ENCODE results near the gene PRKCA.

PRKCA gene

GRCh38 chr17:66702106-66702936 lies 399.9 kb downstream of the PRKCA start:
- no CpG with 5 or more reads among the region's 1 CpG for WGBS (ENCODE audit: extremely low coverage, insufficient coverage, insufficient read length)
- Histone ChIP-seq H3K4me1 (ENCODE audit: control insufficient read depth in 1 of 2, insufficient read depth in 2 of 2, low read length in 2 of 2) (no peaks in the 10 kb centered on the region), H3K4me2 (ENCODE audit: low read length) (no peak overlapping the region), H4K91ac (ENCODE audit: low read depth, low read length) (no peak overlapping the region), H2AK5ac (ENCODE audit: low read length) (no peak overlapping the region), H3K79me1 (ENCODE audit: low read length) (no peaks in the 10 kb centered on the region), H3K27me3 (ENCODE audit: insufficient read depth, low read length) (no peaks in the 10 kb centered on the region), H2BK12ac (ENCODE audit: low read length) (no peak overlapping the region), H3K36me3 (ENCODE audit: control insufficient read depth in 1 of 2, insufficient read depth in 2 of 2, low read length in 2 of 2) (no peaks in the 10 kb centered on the region), H3K9ac (ENCODE audit: low read length) (no peak overlapping the region), H2BK120ac (ENCODE audit: insufficient read depth, low read length, poor library complexity) (no peak overlapping the region), H2AFZ (ENCODE audit: insufficient read depth, low read length, poor library complexity) (no peak overlapping the region), H3K4ac (ENCODE audit: low read depth, low read length) (no peak overlapping the region), H3K4me3 (ENCODE audit: low read depth, low read length) (no peak overlapping the region), H3K18ac (ENCODE audit: low read length) (no peak overlapping the region), H3K23ac (ENCODE audit: low read length) (no peak overlapping the region), H3K79me2 (ENCODE audit: control insufficient read depth, insufficient read depth, low read length, poor library complexity) (no peaks in the 10 kb centered on the region), H3K14ac (ENCODE audit: low read length) (no peak overlapping the region), H3K9me3 (ENCODE audit: insufficient read depth, low read depth, low read length) (no peaks in the 10 kb centered on the region), H2BK5ac (ENCODE audit: low read depth, low read length, poor library complexity) (no peak overlapping the region), H3K27ac (ENCODE audit: low read depth, low read length) (no peak overlapping the region), H4K12ac (ENCODE audit: low read depth, low read length) (no peak overlapping the region), H4K8ac (ENCODE audit: low read depth, low read length) (no peak overlapping the region)
- DNase-seq, result no peak

- Histone ChIP-seq H3K36me3 (ENCODE audit: control insufficient read depth in 1 of 2, insufficient read depth in 2 of 2, low read length in 2 of 2) (no peaks in the 10 kb centered on the region), H3K9ac (ENCODE audit: low read length) (no peak overlapping the region), H3K79me1 (ENCODE audit: low read length) (no peaks in the 10 kb centered on the region), H3K18ac (ENCODE audit: low read length) (no peak overlapping the region), H2BK12ac (ENCODE audit: low read length) (no peak overlapping the region), H2AFZ (ENCODE audit: insufficient read depth, low read length, poor library complexity) (no peak overlapping the region), H3K23ac (ENCODE audit: low read length) (no peak overlapping the region), H3K4ac (ENCODE audit: low read depth, low read length) (no peak overlapping the region), H4K12ac (ENCODE audit: low read depth, low read length) (no peak overlapping the region), H3K27ac (ENCODE audit: low read depth, low read length) (no peak overlapping the region), H2BK5ac (ENCODE audit: low read depth, low read length, poor library complexity) (no peak overlapping the region), H3K4me1 (ENCODE audit: control insufficient read depth in 1 of 2, insufficient read depth in 2 of 2, low read length in 2 of 2) (no peaks in the 10 kb centered on the region), H4K8ac (ENCODE audit: low read depth, low read length) (no peak overlapping the region), H3K4me3 (ENCODE audit: low read depth, low read length) (no peak overlapping the region), H3K14ac (ENCODE audit: low read length) (no peak overlapping the region), H3K9me3 (ENCODE audit: insufficient read depth, low read depth, low read length) (no peaks in the 10 kb centered on the region), H3K27me3 (ENCODE audit: insufficient read depth, low read length) (no peaks in the 10 kb centered on the region), H2BK120ac (ENCODE audit: insufficient read depth, low read length, poor library complexity) (no peak overlapping the region), H3K79me2 (ENCODE audit: control insufficient read depth, insufficient read depth, low read length, poor library complexity) (no peaks in the 10 kb centered on the region), H2AK5ac (ENCODE audit: low read length) (no peak overlapping the region), H4K91ac (ENCODE audit: low read depth, low read length) (no peak overlapping the region), H3K4me2 (ENCODE audit: low read length) (no peak overlapping the region)
- WGBS (ENCODE audit: extremely low coverage, insufficient coverage, insufficient read length), result no CpG with 5 or more reads among the region's 2 CpGs
- DNase-seq, result no peak
Observed at GRCh38 chr17:66704858-66705520, 402.6 kb downstream of the PRKCA start.

- no peak overlapping the region for H2AK5ac ChIP-seq (ENCODE audit: low read length)
- H3K27me3 ChIP-seq (ENCODE audit: insufficient read depth, low read length), result no peaks in the 10 kb centered on the region
- H2BK120ac ChIP-seq (ENCODE audit: insufficient read depth, low read length, poor library complexity), result no peak overlapping the region
- no peak overlapping the region for H3K27ac ChIP-seq (ENCODE audit: low read depth, low read length)
- no peak for DNase-seq
- H2BK12ac ChIP-seq (ENCODE audit: low read length), result no peak overlapping the region
- no peak overlapping the region for H3K4ac ChIP-seq (ENCODE audit: low read depth, low read length)
- H4K8ac ChIP-seq (ENCODE audit: low read depth, low read length), result no peak overlapping the region
- no peak overlapping the region for H3K14ac ChIP-seq (ENCODE audit: low read length)
- no peak overlapping the region for H3K4me3 ChIP-seq (ENCODE audit: low read depth, low read length)
- WGBS (ENCODE audit: extremely low coverage, insufficient coverage, insufficient read length), result no CpG with 5 or more reads among the region's 1 CpG
- H3K18ac ChIP-seq (ENCODE audit: low read length), result no peak overlapping the region
- no peak overlapping the region for H3K9ac ChIP-seq (ENCODE audit: low read length)
- no peak overlapping the region for H2AFZ ChIP-seq (ENCODE audit: insufficient read depth, low read length, poor library complexity)
- no peak overlapping the region for H3K4me2 ChIP-seq (ENCODE audit: low read length)
- H3K79me2 ChIP-seq (ENCODE audit: control insufficient read depth, insufficient read depth, low read length, poor library complexity), result no peaks in the 10 kb centered on the region
- H4K91ac ChIP-seq (ENCODE audit: low read depth, low read length), result no peak overlapping the region
- H4K12ac ChIP-seq (ENCODE audit: low read depth, low read length), result no peak overlapping the region
- H3K79me1 ChIP-seq (ENCODE audit: low read length), result no peaks in the 10 kb centered on the region
- no peaks in the 10 kb centered on the region for H3K4me1 ChIP-seq (ENCODE audit: control insufficient read depth in 1 of 2, insufficient read depth in 2 of 2, low read length in 2 of 2)
- H2BK5ac ChIP-seq (ENCODE audit: low read depth, low read length, poor library complexity), result no peak overlapping the region
- no peaks in the 10 kb centered on the region for H3K9me3 ChIP-seq (ENCODE audit: insufficient read depth, low read depth, low read length)
- no peaks in the 10 kb centered on the region for H3K36me3 ChIP-seq (ENCODE audit: control insufficient read depth in 1 of 2, insufficient read depth in 2 of 2, low read length in 2 of 2)
- no peak overlapping the region for H3K23ac ChIP-seq (ENCODE audit: low read length)
Observed at GRCh38 chr17:66706851-66707450, 404.5 kb downstream of the PRKCA start.

GRCh38 chr17:66711401-66711800 lies 409.0 kb downstream of the PRKCA start:
- H3K36me3 ChIP-seq (ENCODE audit: control insufficient read depth in 1 of 2, insufficient read depth in 2 of 2, low read length in 2 of 2), result no peaks in the 10 kb centered on the region
- no peak overlapping the region for H4K8ac ChIP-seq (ENCODE audit: low read depth, low read length)
- no peak overlapping the region for H3K4me2 ChIP-seq (ENCODE audit: low read length)
- no peak overlapping the region for H2BK5ac ChIP-seq (ENCODE audit: low read depth, low read length, poor library complexity)
- no peak overlapping the region for H2BK120ac ChIP-seq (ENCODE audit: insufficient read depth, low read length, poor library complexity)
- no peak overlapping the region for H2BK12ac ChIP-seq (ENCODE audit: low read length)
- H3K23ac ChIP-seq (ENCODE audit: low read length), result no peak overlapping the region
- 100% methylated on average over 1 of the region's 8 CpGs for WGBS (ENCODE audit: extremely low coverage, insufficient coverage, insufficient read length)
- H3K4ac ChIP-seq (ENCODE audit: low read depth, low read length), result no peak overlapping the region
- H3K4me3 ChIP-seq (ENCODE audit: low read depth, low read length), result no peak overlapping the region
- H3K18ac ChIP-seq (ENCODE audit: low read length), result no peak overlapping the region
- H3K79me1 ChIP-seq (ENCODE audit: low read length), result no peaks in the 10 kb centered on the region
- H3K9ac ChIP-seq (ENCODE audit: low read length), result no peak overlapping the region
- H4K12ac ChIP-seq (ENCODE audit: low read depth, low read length), result no peak overlapping the region
- H3K79me2 ChIP-seq (ENCODE audit: control insufficient read depth, insufficient read depth, low read length, poor library complexity), result no peaks in the 10 kb centered on the region
- DNase-seq, result no peak
- H2AK5ac ChIP-seq (ENCODE audit: low read length), result no peak overlapping the region
- H4K91ac ChIP-seq (ENCODE audit: low read depth, low read length), result no peak overlapping the region
- no peaks in the 10 kb centered on the region for H3K4me1 ChIP-seq (ENCODE audit: control insufficient read depth in 1 of 2, insufficient read depth in 2 of 2, low read length in 2 of 2)
- H2AFZ ChIP-seq (ENCODE audit: insufficient read depth, low read length, poor library complexity), result no peak overlapping the region
- H3K27me3 ChIP-seq (ENCODE audit: insufficient read depth, low read length), result no peaks in the 10 kb centered on the region
- H3K27ac ChIP-seq (ENCODE audit: low read depth, low read length), result no peak overlapping the region
- no peak overlapping the region for H3K14ac ChIP-seq (ENCODE audit: low read length)
- H3K9me3 ChIP-seq (ENCODE audit: insufficient read depth, low read depth, low read length), result peaks cover 2% of the 10 kb centered on the region

Data from trophoblast cell (in vitro differentiated cells and primary cell).